SK-N-SH (cell line): ENCODE results near the gene PAK1. TPM values are rescaled to one million over a fixed set of nuclear protein-coding genes. Genes with fewer than 3 reads are reported as not detected.

Experiments
- CTCF ChIA-PET: fragments of 300-600, 350-600 bp; formaldehyde crosslinking; extraction: SDS; loops from one replicate; lab custom pipeline; 2021; lab: Yijun Ruan, JAX
- POLR2A ChIA-PET: fragments of 350-600 bp; sonication (Branson Sonifier 250); formaldehyde crosslinking; extraction: SDS; loops from one replicate; lab custom pipeline; 2020; ENCODE audit warnings: antibody characterized with exemption, inconsistent platforms; lab: Yijun Ruan, JAX
- DNase-seq: peaks from one replicate; pipeline ENCODE4 v3.0.0; 2012
- H2AFZ ChIP-seq: fragments of 200-600 bp; sonication (generic); 2 replicates; pipeline ENCODE4 v1.8.1; 2016; ENCODE audit warnings: antibody characterized with exemption, mild to moderate bottlenecking, low read depth
- H3F3A ChIP-seq: fragments of 200-600 bp; sonication (generic); replicated peaks from 2 replicates; pipeline ENCODE3; 2016; ENCODE audit warnings: antibody characterized with exemption, mild to moderate bottlenecking; ENCODE audit not compliant: insufficient read depth
- H3K27ac ChIP-seq, 2 experiments: fragments of 200-500 bp in 1 of 2; fragments of 200-600 bp in 1 of 2; sonication (Bioruptor generic) in 1 of 2; sonication (generic), shearing (Covaris generic) in 1 of 2; 2 replicates each; pipeline versions ENCODE4 v1.5.1 to v1.6.1; 2014 to 2016; ENCODE audit warnings: low read depth in 2 of 2, inconsistent platforms in 1 of 2, low read length in 1 of 2, mild to moderate bottlenecking in 1 of 2, mixed read lengths in 1 of 2
- H3K27me3 ChIP-seq: fragments of 200-600 bp; sonication (generic), shearing (Covaris generic); 2 replicates; pipeline ENCODE4 v1.6.1; 2016; ENCODE audit warnings: mixed run types; ENCODE audit not compliant: insufficient read depth
- H3K36me3 ChIP-seq, 2 experiments: fragments of 200-500 bp in 1 of 2; fragments of 200-600 bp in 1 of 2; sonication (Bioruptor generic) in 1 of 2; sonication (generic) in 1 of 2; replicated peaks in 1 of 2; 2 replicates each; pipeline versions ENCODE3 to v1.5.1; 2014 to 2016; ENCODE audit warnings: low read length in 1 of 2, mild to moderate bottlenecking in 1 of 2; ENCODE audit not compliant: insufficient read depth in 2 of 2, control insufficient read depth in 1 of 2
- H3K4me1 ChIP-seq, 2 experiments: fragments of 200-500 bp in 1 of 2; fragments of 200-600 bp in 1 of 2; sonication (Bioruptor generic) in 1 of 2; sonication (generic), shearing (Covaris generic) in 1 of 2; 2 replicates each; pipeline versions ENCODE4 v1.5.1 to v1.6.1; 2014 to 2016; ENCODE audit warnings: low read depth in 1 of 2, low read length in 1 of 2, mixed run types in 1 of 2; ENCODE audit not compliant: insufficient read depth in 2 of 2, control insufficient read depth in 1 of 2
- H3K4me2 ChIP-seq: fragments of 200-600 bp; sonication (generic), shearing (Covaris generic); 2 replicates; pipeline ENCODE4 v1.6.1; 2017; ENCODE audit warnings: mixed run types
- H3K4me3 ChIP-seq, 2 experiments: fragments of 200-500 bp in 1 of 2; fragments of 200-600 bp in 1 of 2; sonication (Bioruptor generic) in 1 of 2; sonication (generic), shearing (Covaris generic) in 1 of 2; 2 replicates each; pipeline versions ENCODE4 v1.5.1 to v1.8.1; 2014 to 2016; ENCODE audit warnings: low read depth in 2 of 2, inconsistent platforms in 1 of 2, low read length in 1 of 2, mild to moderate bottlenecking in 1 of 2, mixed read lengths in 1 of 2, moderate library complexity in 1 of 2
- H3K79me2 ChIP-seq: fragments of 200-600 bp; sonication (generic); 2 replicates; pipeline ENCODE4 v1.8.1; 2017; ENCODE audit warnings: mild to moderate bottlenecking; ENCODE audit not compliant: insufficient read depth
- H3K9ac ChIP-seq: fragments of 200-600 bp; sonication (generic); 2 replicates; pipeline ENCODE4 v1.6.1; 2017; ENCODE audit warnings: mixed run types
- H3K9me2 ChIP-seq: fragments of 200-600 bp; sonication (generic); 2 replicates; pipeline ENCODE4 v1.6.1; 2017; ENCODE audit warnings: mixed run types
- H3K9me3 ChIP-seq: fragments of 200-600 bp; sonication (generic); 2 replicates; pipeline ENCODE4 v1.6.1; 2017; ENCODE audit warnings: mixed run types, mild to moderate bottlenecking, moderate library complexity
- H4K20me1 ChIP-seq: fragments of 200-600 bp; sonication (generic); 2 replicates; pipeline ENCODE4 v1.6.1; 2017; ENCODE audit warnings: mild to moderate bottlenecking, mixed run types; ENCODE audit not compliant: insufficient read depth
- CTCF ChIP-seq: fragments of 200-600 bp; sonication (generic); IDR thresholded peaks from 2 replicates; pipeline ENCODE4 v1.6.1; 2017; ENCODE audit warnings: antibody characterized with exemption, mild to moderate bottlenecking, moderate library complexity
- FOXM1 ChIP-seq: IDR thresholded peaks from 2 replicates; pipeline ENCODE4 v1.4.0; 2012; ENCODE audit warnings: low read depth, mild to moderate bottlenecking
- MEF2A ChIP-seq: IDR thresholded peaks from 2 replicates; pipeline ENCODE4 v1.4.0; 2012; ENCODE audit warnings: low read depth, borderline replicate concordance
- REST ChIP-seq: IDR thresholded peaks from 2 replicates; pipeline ENCODE4 v1.6.1; 2012; ENCODE audit warnings: mild to moderate bottlenecking, low read depth, low read length, moderate library complexity
- SIN3A ChIP-seq: IDR thresholded peaks from 2 replicates; pipeline ENCODE4 v1.6.1; 2012; ENCODE audit warnings: low read depth, mild to moderate bottlenecking, low read length, moderate library complexity, borderline replicate concordance
- SMC3 ChIP-seq: IDR thresholded peaks from 2 replicates; pipeline ENCODE4 v1.6.1; 2012; ENCODE audit warnings: low read depth, low read length, improper control_type of control experiment
- TAF1 ChIP-seq: IDR thresholded peaks from 2 replicates; pipeline ENCODE4 v1.6.1; 2012; ENCODE audit warnings: low read depth, mild to moderate bottlenecking, low read length, moderate library complexity, borderline replicate concordance
- TCF12 ChIP-seq: IDR thresholded peaks from 2 replicates; pipeline ENCODE4 v1.4.0; 2012
- TEAD4 ChIP-seq: IDR thresholded peaks from 2 replicates; pipeline ENCODE4 v1.4.0; 2012; ENCODE audit warnings: mild to moderate bottlenecking, borderline replicate concordance; ENCODE audit not compliant: insufficient read depth
- USF2 ChIP-seq: fragments of 150-350 bp; IDR thresholded peaks from 2 replicates; pipeline ENCODE4 v1.6.1; 2017; ENCODE audit warnings: antibody characterized with exemption, low read length, low read depth, borderline replicate concordance
- ZBTB33 ChIP-seq: IDR thresholded peaks from 2 replicates; pipeline ENCODE4 v1.4.0; 2012; ENCODE audit warnings: low read depth, borderline replicate concordance
- WGBS: methylation state at CpG from one replicate; pipeline ENCODE4 v1.1.6; 2017; ENCODE audit warnings: low lambda C conversion rate; 5-methylcytosine and 5-hydroxymethylcytosine counted together
- polyA plus RNA-seq, 3 experiments: library from polyadenylated mRNA; depleted of rRNA; stranded (reverse); fragments of >200 nt; gene quantifications; 2 replicates each; pipeline ENCODE4 v1.2.3, GENCODE V29; 2012

Gene PAK1
- polyA plus RNA-seq, 1 of the 3 experiments (the other 2 are of a cell fraction) = 17.9 TPM

GRCh38 chr11:77371646-77372045, 102.2 kb downstream of the PAK1 start:
- ChIA-PET POLR2A (no interaction called here), CTCF (no interaction called here)
- H3K9me2 ChIP-seq = no peaks in the 10 kb centered on the region
- no peak overlapping the region for H2AFZ ChIP-seq
- H3K79me2 ChIP-seq = no peaks in the 10 kb centered on the region
- no peaks in the 10 kb centered on the region for H4K20me1 ChIP-seq
- no peak overlapping the region for H3K9ac ChIP-seq
- H3K4me3 ChIP-seq = no peak overlapping the region
- H3F3A ChIP-seq = peaks cover 20% of the 10 kb centered on the region
- DNase-seq = no peak
- H3K4me1 ChIP-seq = peaks cover 0 to 15% of the 10 kb centered on the region in 2 experiments; a peak in 1 of 4 replicates
- H3K27me3 ChIP-seq = no peaks in the 10 kb centered on the region
- H3K27ac ChIP-seq = no peak overlapping the region
- H3K36me3 ChIP-seq = no peaks in the 10 kb centered on the region
- no peaks in the 10 kb centered on the region for H3K9me3 ChIP-seq
- no peak overlapping the region for H3K4me2 ChIP-seq
- TF ChIP-seq USF2 = no peak
- TF ChIP-seq MEF2A = no peak
- TF ChIP-seq SIN3A = no peak
- no peak for TF ChIP-seq TCF12

- no peak overlapping the region for H3K27ac ChIP-seq
- ChIA-PET POLR2A (no interaction called here), CTCF (interaction anchor here (0.5 to 1.5 kb wide), 2 partner anchors 9 to 114 kb away, joined by 4 to 5 read pairs; no protein-coding TSS in a partner anchor)
- no peak overlapping the region for H3K9ac ChIP-seq
- no peaks in the 10 kb centered on the region for H3K27me3 ChIP-seq
- H3F3A ChIP-seq = peaks cover 10% of the 10 kb centered on the region
- H3K36me3 ChIP-seq = no peaks in the 10 kb centered on the region
- H3K79me2 ChIP-seq = no peaks in the 10 kb centered on the region
- no peak overlapping the region for H3K4me2 ChIP-seq
- H3K4me1 ChIP-seq = peaks cover 0 to 10% of the 10 kb centered on the region in 2 experiments; a peak in 1 of 4 replicates
- H3K9me2 ChIP-seq = no peaks in the 10 kb centered on the region
- no peaks in the 10 kb centered on the region for H4K20me1 ChIP-seq
- no peak overlapping the region for H2AFZ ChIP-seq
- H3K4me3 ChIP-seq = no peak overlapping the region
- TF ChIP-seq CTCF (0 out of 2 replicates have a peak, but pooled peaks have one; percentile 17), FOXM1 (no peak)
- H3K9me3 ChIP-seq = 0 out of 2 replicates have a peak, but pooled peaks cover 6% of the 10 kb centered on the region
- no peak for DNase-seq
- WGBS = 89% methylated on average over 1 of the region's 1 CpG
These were observed 103.7 kb downstream of the PAK1 start for GRCh38 chr11:77370217-77370616.

GRCh38 chr11:77361184-77361583, 112.7 kb downstream of the PAK1 start:
- H3K4me3 ChIP-seq = no peak overlapping the region
- no peaks in the 10 kb centered on the region; a peak in 2 of 4 replicates for H3K4me1 ChIP-seq
- H3K9me3 ChIP-seq = 0 out of 2 replicates have a peak, but pooled peaks cover 6% of the 10 kb centered on the region
- WGBS = 74% methylated on average over 3 of the region's 3 CpGs
- peaks cover 0 to 7% of the 10 kb centered on the region in 2 experiments for H3K36me3 ChIP-seq
- H3K79me2 ChIP-seq = no peaks in the 10 kb centered on the region
- no peaks in the 10 kb centered on the region for H3K9me2 ChIP-seq
- POLR2A ChIA-PET = no interaction called here
- peak overlapping the region in 1 of 2 experiments; percentile 68; a peak in 1 of 4 replicates for H3K27ac ChIP-seq
- no peak for DNase-seq
- no peak overlapping the region for H3K4me2 ChIP-seq
- H3K9ac ChIP-seq = no peak overlapping the region
- H4K20me1 ChIP-seq = no peaks in the 10 kb centered on the region
- CTCF ChIA-PET = no interaction called here
- H3K27me3 ChIP-seq = no peaks in the 10 kb centered on the region
- H2AFZ ChIP-seq = no peak overlapping the region; the same call in 1 of the 2 replicates
- H3F3A ChIP-seq = peaks cover 4% of the 10 kb centered on the region
- TF ChIP-seq ZBTB33 = no peak
- TF ChIP-seq REST = no peak
- no peak for TF ChIP-seq SMC3
- no peak for TF ChIP-seq USF2
- 0 out of 2 replicates have a peak, but pooled peaks have one; percentile 21 for TF ChIP-seq TEAD4
- TF ChIP-seq TAF1 = no peak
